Body of pancreas (tissue), 4 donors: ENCODE measurements around the gene QSOX1. TPM values are rescaled to one million over a fixed set of nuclear protein-coding genes. Genes with fewer than 3 reads are reported as not detected.

ENCODE experiments used
- ATAC-seq: fragments of 150-250 bp; one replicate; pipeline ENCODE4 v1.9.1; 2016
- DNase-seq, 4 donors: peaks; one replicate each; pipeline ENCODE4 v3.0.0-alpha.2; 2019
- H3K27ac ChIP-seq, 4 donors: fragments of 200-600 bp; sonication (generic); 1 replicate in 3 of 4; 2 replicates in 1 of 4; pipeline versions ENCODE4 v1.5.1 to v1.6.1; 2016 to 2019; ENCODE audit warnings: mild to moderate bottlenecking in 1 of 4, mixed read lengths in 1 of 4, moderate library complexity in 1 of 4
- H3K27me3 ChIP-seq, 2 donors: fragments of 200-600 bp; sonication (generic); one replicate each; pipeline ENCODE4 v1.6.0; 2016; ENCODE audit warnings: mild to moderate bottlenecking in 1 of 2
- H3K36me3 ChIP-seq, 2 donors: fragments of 200-600 bp; sonication (generic); replicated peaks in 1 of 2; 2 replicates each; pipeline ENCODE4 v1.5.1; 2016; ENCODE audit warnings: low read depth in 2 of 2; ENCODE audit not compliant: insufficient read depth in 1 of 2
- H3K4me1 ChIP-seq: fragments of 200-600 bp; sonication (generic); one replicate; pipeline ENCODE4 v1.6.0; 2016
- H3K4me3 ChIP-seq, 2 donors: fragments of 200-600 bp; sonication (generic); 1 replicate in 1 of 2; 2 replicates in 1 of 2; pipeline ENCODE4 v1.5.1; 2016 to 2019
- H3K9me3 ChIP-seq, 3 donors: fragments of 200-600 bp; sonication (generic); 1 replicate in 2 of 3; 2 replicates in 1 of 3; pipeline ENCODE4 v1.5.1; 2016
- CTCF ChIP-seq, 7 experiments: fragments of 450-650 bp in 4 of 7; fragments of 200-600 bp in 3 of 7; sonication (generic) in 3 of 7; IDR thresholded peaks; one replicate each; pipeline ENCODE4 v1.5.1; 2016 to 2019; ENCODE audit warnings: antibody characterized with exemption in 7 of 7
- POLR2A ChIP-seq, 3 donors: fragments of 450-650 bp; IDR thresholded peaks; one replicate each; pipeline ENCODE4 v1.6.1; 2016; ENCODE audit warnings: antibody characterized with exemption in 3 of 3, mild to moderate bottlenecking in 2 of 3
- WGBS, 2 donors: methylation state at CpG; one replicate each; pipeline ENCODE4 v1.1.5; 2017; 5-methylcytosine and 5-hydroxymethylcytosine counted together
- intact Hi-C: fragments of 100-400 bp; cut with DNase I; formaldehyde crosslinking; loops from one replicate; pipeline ENCODE4 v1.15.1; 2023
- total RNA-seq, 2 donors: library from RNA; depleted of rRNA; stranded (reverse); fragments of >200 nt; gene quantifications; one replicate each; pipeline ENCODE4 v1.1.0, GENCODE V29; 2016

Gene QSOX1
- total RNA-seq, 2 donors from 2014 or later = 61.5 to 192 TPM

DNA sequence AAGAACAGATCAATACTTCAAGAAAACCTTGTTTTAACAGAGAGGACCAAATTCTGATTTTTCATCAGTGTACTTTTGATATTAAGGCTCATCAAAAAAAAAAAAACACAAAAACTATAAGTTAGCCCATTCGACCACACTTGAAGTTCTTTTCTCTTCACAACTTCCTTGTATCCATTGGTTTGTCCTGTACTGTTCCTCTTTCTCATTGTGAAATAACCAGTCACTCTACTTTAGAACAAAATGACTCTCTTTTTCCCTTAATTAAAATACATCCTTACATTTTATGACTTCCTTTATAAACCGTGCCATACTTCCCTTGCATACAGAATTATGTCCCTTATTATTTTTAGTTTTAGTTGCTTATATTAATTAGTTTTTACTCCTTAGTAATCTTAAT, 8.4 kb downstream of the QSOX1 start:
- no peaks in the 10 kb centered on the region for H3K36me3 ChIP-seq
- TF ChIP-seq CTCF (IDR thresholded peaks at IDR 0.05) (no peak), POLR2A (IDR thresholded peaks at IDR 0.05) (no peak)
- H3K27me3 ChIP-seq = no peaks in the 10 kb centered on the region
- WGBS, 2 donors = 57 to 68% methylated on average over 2 of the region's 2 CpGs
- DNase-seq (no peak), ATAC-seq (no peak)
- peak overlapping the region in 1 of 4 donors; percentile 9 for H3K27ac ChIP-seq
- no peak overlapping the region for H3K4me3 ChIP-seq
- no peaks in the 10 kb centered on the region for H3K9me3 ChIP-seq
- intact Hi-C loops = no loop called here
- peaks cover 78% of the 10 kb centered on the region for H3K4me1 ChIP-seq

GRCh38 chr1:180165096-180165495, 10.4 kb downstream of the QSOX1 start:
- Histone ChIP-seq H3K36me3 (no peaks in the 10 kb centered on the region), H3K27ac (peak overlapping the region in 3 of 4 donors; percentile 70 to 81 (median 77)), H3K27me3 (no peaks in the 10 kb centered on the region), H3K4me1 (peaks cover 76% of the 10 kb centered on the region), H3K4me3 (no peak overlapping the region), H3K9me3 (no peaks in the 10 kb centered on the region)
- intact Hi-C loops = no loop called here
- TF ChIP-seq CTCF (IDR thresholded peaks at IDR 0.05) (no peak), POLR2A (IDR thresholded peaks at IDR 0.05) (no peak)
- WGBS, 2 donors = 92 to 96% methylated on average over 2 of the region's 2 CpGs
- ATAC-seq (no peak), DNase-seq (no peak)

DNA sequence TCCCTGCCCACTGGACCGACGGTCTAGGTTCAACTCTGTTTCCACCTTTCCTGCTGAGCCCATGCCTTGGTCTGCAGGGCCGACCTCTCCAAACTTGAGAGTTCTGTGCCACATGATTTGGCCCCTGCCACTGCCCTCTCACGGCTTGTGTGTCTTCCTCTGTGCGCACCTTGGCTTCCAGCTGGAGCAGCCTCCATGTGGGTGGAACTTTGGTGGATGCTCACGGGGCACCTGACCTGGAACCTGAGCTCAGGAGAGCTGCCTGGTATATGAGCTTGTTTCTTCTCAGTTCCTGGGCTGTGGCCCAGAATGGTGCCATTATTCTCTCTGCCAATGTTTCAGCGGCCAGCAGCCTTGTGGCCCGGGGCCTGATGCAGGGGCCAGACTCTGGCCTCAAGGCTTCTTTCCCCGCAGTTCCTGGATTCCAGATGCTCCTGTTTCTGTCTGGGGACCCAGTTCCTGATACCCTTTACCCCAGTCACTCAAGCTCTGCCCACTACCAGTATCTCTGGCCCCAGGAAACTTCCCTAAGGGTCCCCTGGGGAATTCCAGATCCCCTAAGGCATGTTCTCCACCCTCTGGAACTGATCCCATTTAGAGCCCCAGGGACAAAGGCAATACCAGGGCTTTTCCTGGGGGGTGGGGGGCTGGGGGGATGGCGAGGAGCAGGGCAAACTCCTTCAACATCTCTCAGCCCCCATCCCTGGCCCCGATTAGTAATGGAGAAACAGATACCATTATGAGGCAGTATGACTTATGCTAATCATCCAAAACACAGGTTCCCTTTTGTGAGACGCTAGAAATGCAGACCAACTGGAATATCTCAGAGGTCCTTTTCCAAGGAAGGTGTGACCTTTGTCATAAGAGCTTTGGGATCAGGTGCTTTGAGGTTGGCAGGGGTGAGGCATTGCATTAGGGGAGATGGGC, 11.1 kb downstream of the QSOX1 start:
- 70 to 73% methylated on average over 12 of the region's 12 CpGs for WGBS, 2 donors
- Histone ChIP-seq H3K27ac (peak overlapping the region; percentile 70 to 81 (median 74)), H3K36me3 (no peaks in the 10 kb centered on the region), H3K4me1 (peaks cover 69% of the 10 kb centered on the region), H3K4me3 (no peak overlapping the region), H3K9me3 (no peaks in the 10 kb centered on the region), H3K27me3 (no peaks in the 10 kb centered on the region)
- ATAC-seq = no peak
- TF ChIP-seq CTCF (IDR thresholded peaks at IDR 0.05) (no peak), POLR2A (IDR thresholded peaks at IDR 0.05) (no peak)
- peak in 1 of 4 donors; percentile 30 for DNase-seq
- intact Hi-C loops = no loop called here

DNA sequence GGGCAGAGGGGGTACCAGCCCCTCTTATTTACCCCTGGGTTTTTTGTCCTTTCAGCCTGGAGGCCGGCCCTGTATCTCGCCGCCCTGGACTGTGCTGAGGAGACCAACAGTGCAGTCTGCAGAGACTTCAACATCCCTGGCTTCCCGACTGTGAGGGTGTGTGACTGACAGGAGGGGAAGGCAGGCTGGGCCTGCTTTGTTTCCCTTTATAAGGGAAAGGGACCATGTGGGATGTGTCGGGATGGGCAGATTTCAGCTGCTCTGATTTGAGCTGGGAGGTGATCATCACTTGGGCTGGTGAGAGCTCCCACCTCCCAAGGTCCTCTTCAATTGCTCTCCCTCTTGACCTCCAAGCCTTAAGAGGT, 11.7 kb downstream of the QSOX1 start:
- no peaks in the 10 kb centered on the region for H3K27me3 ChIP-seq
- H3K4me3 ChIP-seq = no peak overlapping the region
- H3K27ac ChIP-seq = peak overlapping the region; percentile 70 to 81 (median 74)
- TF ChIP-seq POLR2A (IDR thresholded peaks at IDR 0.05) (no peak), CTCF (IDR thresholded peaks at IDR 0.05) (no peak)
- 78 to 87% methylated on average over 5 of the region's 5 CpGs for WGBS, 2 donors
- no peaks in the 10 kb centered on the region for H3K36me3 ChIP-seq
- ATAC-seq = no peak
- no peaks in the 10 kb centered on the region for H3K9me3 ChIP-seq
- H3K4me1 ChIP-seq = peaks cover 65% of the 10 kb centered on the region
- intact Hi-C loops = no loop called here
- DNase-seq = no peak
